Activated CD4-positive, alpha-beta T cell treated with anti-CD3 and anti-CD28 coated beads, Interleukin-2, amount 10 ng/mL, durations not matched to agents 24 days and 14 days (primary cell): Measurements from ENCODE around the gene PSMD8. TPM values are rescaled to one million over a fixed set of nuclear protein-coding genes. Genes with fewer than 3 reads are reported as not detected.

ENCODE experiments used
- DNase-seq: peaks from one replicate; pipeline ENCODE4 v3.0.0; 2022
- H3K27ac Mint-ChIP-seq: one replicate; pipeline ENCODE4 v1.8.0; 2022; ENCODE audit warnings: mild to moderate bottlenecking, mixed read lengths
- H3K27me3 Mint-ChIP-seq: one replicate; pipeline ENCODE4 v1.8.0; 2022; ENCODE audit warnings: mixed read lengths
- H3K36me3 Mint-ChIP-seq: one replicate; pipeline ENCODE4 v1.8.0; 2022; ENCODE audit warnings: low read depth, mild to moderate bottlenecking, mixed read lengths
- H3K4me1 Mint-ChIP-seq: one replicate; pipeline ENCODE4 v1.8.0; 2021; ENCODE audit warnings: mixed read lengths
- H3K4me3 Mint-ChIP-seq: one replicate; pipeline ENCODE4 v1.8.0; 2022; ENCODE audit warnings: mild to moderate bottlenecking, moderate library complexity, mixed read lengths
- H3K9me3 Mint-ChIP-seq: one replicate; pipeline ENCODE4 v1.8.0; 2021; ENCODE audit warnings: mixed read lengths
- intact Hi-C: fragments of 100-400 bp; cut with micrococcal nuclease; formaldehyde crosslinking; loops from one replicate; pipeline ENCODE4 v1.15.1; 2023
- total RNA-seq: library from RNA; stranded (reverse); gene quantifications from 2 replicates; pipeline ENCODE4 v1.2.3, GENCODE V29; 2022

PSMD8 gene
- total RNA-seq, 1 donor from 2014 or later: 314 TPM

DNA sequence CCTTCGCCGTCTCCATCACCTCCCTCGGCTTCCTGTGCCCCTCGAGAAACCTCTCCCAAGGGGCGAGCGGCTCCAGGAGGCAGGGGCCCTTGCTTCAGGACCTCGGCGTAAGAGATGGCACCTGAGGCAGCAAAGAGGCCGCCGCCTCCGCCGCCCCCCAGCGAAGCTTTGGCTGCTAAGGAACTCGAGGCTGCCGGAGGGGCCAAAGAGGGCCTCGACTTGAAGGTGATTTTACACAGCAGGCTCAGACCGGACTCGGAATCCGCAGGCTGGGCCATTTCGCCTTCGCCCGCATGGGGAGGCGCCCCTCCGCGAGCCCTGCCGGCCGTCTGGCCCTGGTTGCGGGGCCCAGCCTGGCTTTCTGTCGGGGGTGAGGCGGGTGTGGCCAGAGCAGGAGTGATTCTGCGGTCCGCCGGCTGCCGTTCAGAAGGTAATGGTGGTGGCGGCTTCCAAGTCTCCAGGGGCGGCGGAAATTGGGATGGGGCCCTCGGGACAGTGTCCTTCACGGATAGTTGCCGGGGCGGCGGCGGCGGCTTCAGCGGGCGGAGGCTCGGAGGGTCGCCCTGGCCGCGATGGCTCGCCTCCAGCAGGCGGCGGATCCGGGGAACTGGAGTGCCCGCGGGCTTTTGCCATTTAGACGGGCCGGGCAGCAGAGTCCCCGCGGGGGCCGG, 12.1 kb downstream of the PSMD8 start:
- no peak overlapping the region for H3K27ac Mint-ChIP-seq
- no peaks in the 10 kb centered on the region for H3K9me3 Mint-ChIP-seq
- peaks cover 33% of the 10 kb centered on the region for H3K36me3 Mint-ChIP-seq
- intact Hi-C loops: no loop called here
- H3K4me1 Mint-ChIP-seq: peaks cover 14% of the 10 kb centered on the region
- H3K27me3 Mint-ChIP-seq: peaks cover 19% of the 10 kb centered on the region
- DNase-seq: no peak
- peak overlapping the region; percentile 23 for H3K4me3 Mint-ChIP-seq

DNA sequence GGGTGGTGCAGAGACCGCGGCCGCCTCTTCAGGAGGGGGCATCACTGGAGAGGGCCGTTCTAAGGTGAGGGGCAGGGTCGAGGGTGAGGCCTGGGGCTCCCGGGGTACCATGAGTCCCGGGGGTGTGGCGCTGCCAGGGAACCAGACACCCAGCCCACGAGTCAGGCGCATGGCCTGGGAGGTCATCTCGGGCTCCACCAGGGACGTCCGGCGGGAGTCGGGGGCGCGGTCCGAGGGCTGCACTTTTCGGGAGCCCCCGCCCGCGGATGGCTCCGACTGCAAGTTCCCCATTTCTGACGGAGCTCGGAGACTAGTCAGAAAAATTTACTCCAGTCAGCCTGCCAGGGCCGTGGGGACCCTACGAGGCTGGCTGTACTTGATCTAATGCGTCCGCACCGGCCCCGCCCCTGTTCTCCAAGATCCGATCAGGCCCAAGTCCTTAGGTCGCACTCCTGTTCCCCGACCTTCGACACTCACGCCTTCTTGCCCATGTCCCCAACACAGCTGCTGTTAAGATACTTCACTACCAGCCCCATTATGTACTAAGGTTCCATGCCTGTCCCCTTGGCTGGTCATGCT, 12.7 kb downstream of the PSMD8 start:
- peaks cover 14% of the 10 kb centered on the region for H3K4me1 Mint-ChIP-seq
- H3K4me3 Mint-ChIP-seq: peak overlapping the region; percentile 90
- peaks cover 21% of the 10 kb centered on the region for H3K27me3 Mint-ChIP-seq
- H3K9me3 Mint-ChIP-seq: no peaks in the 10 kb centered on the region
- no peak for DNase-seq
- intact Hi-C loops: loop anchor here (1.0 kb wide), 1 partner anchor 13 kb away; the partner anchor contains the start of gene PSMD8
- peak overlapping the region; percentile 39 for H3K27ac Mint-ChIP-seq
- peaks cover 27% of the 10 kb centered on the region for H3K36me3 Mint-ChIP-seq

- peak; percentile 94 for DNase-seq
- peaks cover 17% of the 10 kb centered on the region for H3K4me1 Mint-ChIP-seq
- peaks cover 23% of the 10 kb centered on the region for H3K36me3 Mint-ChIP-seq
- peaks cover 23% of the 10 kb centered on the region for H3K27me3 Mint-ChIP-seq
- H3K9me3 Mint-ChIP-seq: no peaks in the 10 kb centered on the region
- intact Hi-C loops: loop anchor here (1.0 kb wide), 2 partner anchors 13 to 51 kb away; partner anchors contain the start of gene PSMD8
- H3K4me3 Mint-ChIP-seq: peak within 1 kb of the TSS; percentile 90
- peak within 1 kb of the TSS; percentile 72 for H3K27ac Mint-ChIP-seq
Measured at GRCh38 chr19:38387550-38388348, 13.4 kb downstream of the PSMD8 start, which contains the start of gene GGN. TSS of gene GGN (minus strand) at chr19:38388034. CDS start at chr19:38387261, 773 bp downstream.

DNA sequence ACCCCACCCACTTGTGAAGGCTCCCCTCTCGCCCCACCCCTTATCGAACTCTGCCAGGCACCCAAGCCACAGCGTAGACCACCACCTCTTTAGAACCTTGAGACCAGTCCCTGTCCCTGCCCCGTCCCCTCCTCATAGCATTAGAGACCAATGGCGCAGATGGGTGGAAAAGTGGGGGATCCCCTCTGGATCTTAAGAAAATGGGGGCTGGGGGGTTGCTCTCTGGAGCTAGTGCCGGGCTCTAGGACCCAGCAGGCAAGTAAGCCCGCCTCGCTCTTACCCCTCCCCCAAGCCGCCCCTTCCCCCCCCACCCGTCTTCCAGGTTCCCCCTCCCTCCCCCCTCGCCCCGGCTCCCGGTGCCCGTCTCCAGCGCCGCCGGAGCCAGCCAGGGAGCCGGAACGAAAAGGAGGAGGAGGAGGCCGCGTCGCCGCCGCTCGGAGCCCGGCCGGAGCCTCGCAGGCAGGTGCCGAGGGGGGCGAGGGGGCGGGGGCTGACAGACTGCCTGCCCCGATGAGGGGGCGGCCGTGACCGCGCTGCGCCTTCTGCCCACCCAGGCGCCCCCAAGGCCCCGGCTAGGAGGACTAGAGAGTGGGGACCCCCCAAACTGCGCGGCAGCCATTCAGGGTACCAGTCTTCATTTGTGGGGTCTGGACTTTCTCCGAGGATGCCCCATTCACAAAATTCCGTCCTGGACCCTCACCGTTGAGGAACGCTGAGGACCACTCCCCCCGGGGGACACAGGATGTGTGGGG, 14.2 kb downstream of the PSMD8 start, which contains the start of gene SPRED3:
Gene SPRED3, plus strand, starts transcription at position 349 of the 752 bp plus-strand sequence. CDS start 1,606 bp downstream, outside the sequence.
- peaks cover 17% of the 10 kb centered on the region for H3K36me3 Mint-ChIP-seq
- DNase-seq: no peak
- no peaks in the 10 kb centered on the region for H3K9me3 Mint-ChIP-seq
- intact Hi-C loops: loop anchor here (1.0 kb wide), 1 partner anchor 52 kb away; no protein-coding TSS in a partner anchor
- peaks cover 24% of the 10 kb centered on the region for H3K27me3 Mint-ChIP-seq
- H3K4me1 Mint-ChIP-seq: peaks cover 19% of the 10 kb centered on the region
- H3K4me3 Mint-ChIP-seq: peak within 1 kb of the TSS; percentile 90
- peak within 1 kb of the TSS; percentile 72 for H3K27ac Mint-ChIP-seq

- H3K9me3 Mint-ChIP-seq: no peaks in the 10 kb centered on the region
- no peak for DNase-seq
- intact Hi-C loops: no loop called here
- peaks cover 22% of the 10 kb centered on the region for H3K4me1 Mint-ChIP-seq
- no peak overlapping the region for H3K27ac Mint-ChIP-seq
- H3K36me3 Mint-ChIP-seq: peaks cover 13% of the 10 kb centered on the region
- H3K27me3 Mint-ChIP-seq: peaks cover 29% of the 10 kb centered on the region
- peak overlapping the region; percentile 32 for H3K4me3 Mint-ChIP-seq
Measured at GRCh38 chr19:38389101-38389925, 14.9 kb downstream of the PSMD8 start.

- Mint-ChIP-seq H3K9me3 (no peaks in the 10 kb centered on the region), H3K4me3 (peak overlapping the region; percentile 32), H3K27ac (no peak overlapping the region), H3K27me3 (peaks cover 29% of the 10 kb centered on the region), H3K36me3 (peaks cover 5% of the 10 kb centered on the region), H3K4me1 (peaks cover 27% of the 10 kb centered on the region)
- no peak for DNase-seq
- intact Hi-C loops: no loop called here
Measured at GRCh38 chr19:38389957-38390924, 15.9 kb downstream of the PSMD8 start.

DNA sequence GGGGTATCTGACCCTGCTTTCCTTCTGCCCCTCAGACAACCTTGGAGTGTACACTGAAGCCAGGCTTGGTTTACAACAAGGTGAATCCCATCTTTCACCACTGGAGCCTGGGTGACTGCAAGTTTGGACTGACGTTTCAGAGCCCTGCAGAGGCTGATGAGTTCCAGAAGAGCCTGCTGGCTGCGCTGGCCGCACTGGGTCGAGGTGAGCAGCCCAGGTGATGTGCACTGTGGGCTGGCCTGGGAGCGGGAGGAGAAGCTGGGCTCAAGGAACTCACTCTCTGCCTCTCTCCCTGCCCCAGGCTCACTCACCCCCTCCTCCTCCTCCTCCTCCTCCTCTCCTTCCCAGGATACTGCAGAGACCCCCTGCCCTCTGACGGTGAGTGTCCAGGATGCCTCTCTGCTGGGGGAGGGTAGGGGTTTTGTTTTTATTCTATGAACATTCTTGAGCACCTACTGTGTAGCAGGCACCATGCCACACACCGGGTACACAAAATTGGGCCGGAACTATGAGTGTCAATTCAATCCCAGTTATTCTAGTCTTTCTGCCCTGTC, 17.6 kb downstream of the PSMD8 start:
- H3K27me3 Mint-ChIP-seq: peaks cover 29% of the 10 kb centered on the region
- H3K36me3 Mint-ChIP-seq: peaks cover 5% of the 10 kb centered on the region
- no peaks in the 10 kb centered on the region for H3K9me3 Mint-ChIP-seq
- no peak for DNase-seq
- H3K4me1 Mint-ChIP-seq: peaks cover 35% of the 10 kb centered on the region
- H3K4me3 Mint-ChIP-seq: no peak overlapping the region
- intact Hi-C loops: no loop called here
- H3K27ac Mint-ChIP-seq: no peak overlapping the region

DNA sequence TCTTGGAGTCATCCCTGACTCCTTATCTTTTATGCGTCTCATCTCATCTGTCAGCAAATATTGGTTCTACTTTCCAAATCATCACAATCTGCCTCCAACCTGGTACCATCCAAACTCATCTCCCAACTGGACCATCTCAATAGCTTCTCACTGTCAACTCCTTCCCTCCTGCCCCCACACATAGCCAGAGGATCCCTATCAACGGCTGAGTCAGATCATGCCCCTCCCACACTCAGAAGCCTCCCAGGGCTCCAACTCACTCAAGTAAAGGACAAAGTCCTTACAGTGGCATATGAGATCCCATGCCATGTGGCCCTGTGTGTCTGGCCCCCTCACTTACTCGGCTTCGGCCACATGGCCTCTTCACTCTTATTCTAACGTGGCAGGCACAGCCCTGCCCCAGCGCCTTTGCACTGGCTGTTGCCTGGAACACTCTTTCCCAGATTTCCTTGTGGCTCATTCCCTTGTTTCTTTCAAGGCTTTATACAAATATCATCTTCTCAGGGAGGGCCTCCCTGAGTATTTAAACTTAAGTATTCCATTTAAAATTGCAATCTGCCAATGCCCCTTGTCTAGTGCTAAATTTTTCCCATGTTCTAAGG, 18.4 kb downstream of the PSMD8 start:
- Mint-ChIP-seq H3K4me3 (no peak overlapping the region), H3K9me3 (no peaks in the 10 kb centered on the region), H3K27ac (no peak overlapping the region), H3K36me3 (peaks cover 2% of the 10 kb centered on the region), H3K27me3 (peaks cover 29% of the 10 kb centered on the region), H3K4me1 (peaks cover 36% of the 10 kb centered on the region)
- intact Hi-C loops: no loop called here
- DNase-seq: no peak

- intact Hi-C loops: no loop called here
- peak overlapping the region; percentile 84 for H3K27ac Mint-ChIP-seq
- peaks cover 2% of the 10 kb centered on the region for H3K36me3 Mint-ChIP-seq
- H3K9me3 Mint-ChIP-seq: no peaks in the 10 kb centered on the region
- H3K4me3 Mint-ChIP-seq: peak overlapping the region; percentile 85
- peak; percentile 93 for DNase-seq
- peaks cover 22% of the 10 kb centered on the region for H3K27me3 Mint-ChIP-seq
- H3K4me1 Mint-ChIP-seq: peaks cover 28% of the 10 kb centered on the region
Measured at GRCh38 chr19:38394488-38394887, 20.1 kb downstream of the PSMD8 start.

DNA sequence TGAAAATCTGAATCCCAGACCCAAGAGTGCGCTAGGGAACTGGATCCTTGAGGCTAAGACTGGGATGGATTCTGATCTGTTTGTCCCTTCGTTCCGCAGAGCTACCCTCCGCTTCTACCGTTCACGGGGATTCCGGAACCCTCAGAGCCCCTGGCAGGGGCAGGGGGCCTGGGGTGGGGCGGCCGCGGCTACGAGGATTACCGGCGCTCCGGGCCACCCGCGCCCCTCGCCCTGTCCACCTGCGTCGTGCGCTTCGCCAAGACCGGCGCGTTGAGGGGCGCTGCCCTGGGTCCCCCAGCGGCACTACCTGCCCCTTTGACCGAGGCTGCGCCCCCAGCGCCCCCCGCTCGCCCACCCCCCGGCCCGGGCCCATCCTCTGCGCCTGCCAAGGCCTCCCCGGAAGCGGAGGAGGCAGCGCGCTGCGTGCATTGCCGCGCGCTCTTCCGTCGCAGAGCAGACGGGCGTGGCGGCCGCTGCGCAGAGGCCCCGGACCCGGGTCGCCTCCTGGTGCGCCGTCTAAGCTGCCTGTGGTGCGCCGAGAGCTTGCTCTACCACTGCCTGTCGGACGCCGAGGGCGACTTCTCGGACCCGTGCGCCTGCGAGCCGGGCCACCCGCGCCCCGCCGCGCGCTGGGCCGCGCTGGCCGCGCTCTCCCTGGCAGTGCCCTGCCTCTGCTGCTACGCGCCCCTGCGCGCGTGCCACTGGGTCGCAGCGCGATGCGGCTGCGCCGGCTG, 21.2 kb downstream of the PSMD8 start:
- H3K27me3 Mint-ChIP-seq: peaks cover 19% of the 10 kb centered on the region
- H3K4me1 Mint-ChIP-seq: peaks cover 27% of the 10 kb centered on the region
- H3K27ac Mint-ChIP-seq: peak overlapping the region; percentile 84
- H3K4me3 Mint-ChIP-seq: peak overlapping the region; percentile 85
- intact Hi-C loops: no loop called here
- DNase-seq: peak; percentile 88
- peaks cover 2% of the 10 kb centered on the region for H3K36me3 Mint-ChIP-seq
- no peaks in the 10 kb centered on the region for H3K9me3 Mint-ChIP-seq

DNA sequence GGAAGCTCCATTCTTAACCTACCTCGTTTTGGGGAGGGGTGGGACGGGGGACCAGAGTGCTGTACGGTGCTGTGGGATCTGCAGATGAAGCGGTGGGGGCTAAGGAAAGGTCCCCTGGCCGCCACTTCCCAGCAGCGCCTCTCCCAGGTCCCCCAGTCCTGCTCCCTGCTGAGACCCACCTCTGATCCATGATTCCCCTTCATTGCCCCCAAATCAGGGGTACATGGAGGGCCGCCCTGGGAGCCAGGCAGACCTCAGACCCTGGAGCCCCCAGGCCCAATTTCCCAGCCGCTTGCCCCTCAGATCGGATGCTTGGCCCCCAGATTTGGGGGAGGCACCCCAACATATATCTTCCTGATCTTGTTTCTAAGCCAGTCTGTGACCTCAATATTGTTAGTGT, 24.7 kb downstream of the PSMD8 start:
- DNase-seq: no peak
- Mint-ChIP-seq H3K27ac (no peak overlapping the region), H3K4me3 (no peak overlapping the region), H3K27me3 (peaks cover 2% of the 10 kb centered on the region), H3K4me1 (peaks cover 25% of the 10 kb centered on the region), H3K36me3 (peaks cover 2% of the 10 kb centered on the region), H3K9me3 (no peaks in the 10 kb centered on the region)
- intact Hi-C loops: no loop called here
